Measurements from ENCODE around the gene SLC17A7. TPM values are rescaled to one million over a fixed set of nuclear protein-coding genes. Genes with fewer than 3 reads are reported as not detected.

Gene SLC17A7
- total and polyA plus RNA-seq, 2 donors (not counting 1 experiment from before 2014, with no cell fraction given) = 0.60 to 0.89 TPM

DNA sequence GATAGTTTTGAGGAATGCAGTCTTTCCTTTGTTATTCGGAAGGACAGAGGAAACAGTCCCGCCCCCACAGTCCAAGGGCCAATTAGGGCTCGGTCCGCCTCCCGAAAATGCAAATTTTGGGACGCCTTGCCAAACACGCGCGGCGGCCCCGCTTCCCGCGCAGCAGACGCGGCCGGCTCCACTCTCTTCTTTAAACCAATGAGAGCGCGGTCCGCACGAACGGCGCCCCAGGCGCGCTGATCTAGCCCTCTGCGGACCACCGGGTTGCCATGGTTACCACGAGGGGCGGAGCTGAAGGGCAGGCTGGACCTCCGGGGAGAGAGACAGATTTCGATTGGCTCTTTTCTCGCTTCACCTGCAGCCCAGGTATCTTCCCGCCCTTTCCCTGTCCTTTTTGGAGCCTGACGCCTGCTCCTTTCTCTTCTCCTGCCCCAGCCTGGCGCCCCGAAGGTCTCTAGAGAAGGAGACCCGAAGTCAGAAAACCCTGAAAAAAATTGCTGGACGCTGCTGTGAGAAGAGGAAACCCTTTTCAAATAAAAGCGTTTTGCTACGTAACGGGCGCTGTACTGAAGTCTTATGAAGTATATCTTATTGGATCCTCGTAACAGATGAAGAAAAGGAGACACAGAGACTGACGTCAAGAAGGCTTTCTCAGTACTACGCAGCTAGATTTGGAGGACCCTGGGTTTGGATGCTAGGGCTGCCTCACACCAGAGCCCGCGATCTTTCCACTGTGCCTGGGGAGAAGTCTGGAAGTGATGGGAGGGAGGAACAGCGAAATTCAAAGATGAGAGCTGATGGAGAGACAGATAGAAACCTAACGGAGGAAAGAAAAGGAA lies 20.1 kb downstream of the SLC17A7 start:
- peaks cover 41 to 47% of the 10 kb centered on the region in 2 donors for H3K4me1 ChIP-seq (ENCODE audit: control insufficient read depth in 2 of 2, insufficient read depth in 2 of 2, low read length in 2 of 2)
- intact Hi-C loops (cut with micrococcal nuclease) = no loop called here

More for the DNA sequence above, 20.1 kb downstream of the SLC17A7 start:
- no peak overlapping the region for H3K27ac Mint-ChIP-seq
- Histone ChIP-seq H3K4me2 (replicated peaks; ENCODE audit: low read depth, low read length, poor library complexity, severe bottlenecking) (peak overlapping the region; percentile 64), H3K9ac (ENCODE audit: low read length) (peak overlapping the region; percentile 31), H3K4me3 (ENCODE audit: control extremely low read depth in 1 of 5, extremely low read depth in 1 of 5, insufficient read depth in 1 of 5, low read depth in 2 of 5, low read length in 4 of 5) (peak overlapping the region in 3 of 5 experiments; percentile 4 to 23 (median 8)), H3K79me2 (ENCODE audit: control insufficient read depth, insufficient read depth, low read length) (no peaks in the 10 kb centered on the region), H3K27me3 (replicated peaks in 1 of 4; ENCODE audit: control extremely low read depth in 1 of 4, control insufficient read depth in 3 of 4, insufficient read depth in 4 of 4, low read length in 3 of 4) (peaks cover 0 to 97% (median 68%) of the 10 kb centered on the region in 4 experiments), H3K9me3 (ENCODE audit: control extremely low read depth in 1 of 3, control insufficient read depth in 2 of 3, insufficient read depth in 1 of 3, low read length in 2 of 3) (peaks cover 0 to 32% (median 0%) of the 10 kb centered on the region in 3 donors), H4K20me1 (ENCODE audit: control insufficient read depth, insufficient read depth, low read length, poor library complexity, severe bottlenecking) (no peaks in the 10 kb centered on the region), H3K36me3 (replicated peaks in 1 of 2; ENCODE audit: control extremely low read depth in 1 of 2, control insufficient read depth in 1 of 2, extremely low read depth in 1 of 2, insufficient read depth in 2 of 2, low read length in 1 of 2) (no peaks in the 10 kb centered on the region), H2AFZ (ENCODE audit: insufficient read depth, low read depth, low read length, poor library complexity, severe bottlenecking) (peak overlapping the region; percentile 46), H3K27ac (ENCODE audit: low read length in 2 of 2) (no peak overlapping the region)
- H3K27me3 Mint-ChIP-seq = peaks cover 77% of the 10 kb centered on the region
- no peaks in the 10 kb centered on the region for H3K9me3 Mint-ChIP-seq (ENCODE audit: insufficient read depth)
- DNase-seq (peak; percentile 64), ATAC-seq (ENCODE audit: low read depth) (peak; percentile 31)
- peaks cover 48% of the 10 kb centered on the region for H3K4me1 Mint-ChIP-seq
- ChIA-PET POLR2A (interaction anchor here (0.6 to 1.9 kb wide), 2 partner anchors 12 to 258 kb away, joined by 5 to 9 read pairs; no protein-coding TSS in a partner anchor), CTCF (interaction anchor here (1.0 to 1.5 kb wide), 4 partner anchors 10 to 30 kb away, joined by 3 to 4 read pairs (median 3); no protein-coding TSS in a partner anchor)
- 9% methylated on average over 48 of the region's 48 CpGs for WGBS (ENCODE audit: insufficient coverage)
- H3K4me3 Mint-ChIP-seq = peak overlapping the region; percentile 65
- TF ChIP-seq, protein P1, sequence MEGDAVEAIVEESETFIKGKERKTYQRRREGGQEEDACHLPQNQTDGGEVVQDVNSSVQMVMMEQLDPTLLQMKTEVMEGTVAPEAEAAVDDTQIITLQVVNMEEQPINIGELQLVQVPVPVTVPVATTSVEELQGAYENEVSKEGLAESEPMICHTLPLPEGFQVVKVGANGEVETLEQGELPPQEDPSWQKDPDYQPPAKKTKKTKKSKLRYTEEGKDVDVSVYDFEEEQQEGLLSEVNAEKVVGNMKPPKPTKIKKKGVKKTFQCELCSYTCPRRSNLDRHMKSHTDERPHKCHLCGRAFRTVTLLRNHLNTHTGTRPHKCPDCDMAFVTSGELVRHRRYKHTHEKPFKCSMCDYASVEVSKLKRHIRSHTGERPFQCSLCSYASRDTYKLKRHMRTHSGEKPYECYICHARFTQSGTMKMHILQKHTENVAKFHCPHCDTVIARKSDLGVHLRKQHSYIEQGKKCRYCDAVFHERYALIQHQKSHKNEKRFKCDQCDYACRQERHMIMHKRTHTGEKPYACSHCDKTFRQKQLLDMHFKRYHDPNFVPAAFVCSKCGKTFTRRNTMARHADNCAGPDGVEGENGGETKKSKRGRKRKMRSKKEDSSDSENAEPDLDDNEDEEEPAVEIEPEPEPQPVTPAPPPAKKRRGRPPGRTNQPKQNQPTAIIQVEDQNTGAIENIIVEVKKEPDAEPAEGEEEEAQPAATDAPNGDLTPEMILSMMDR (IDR thresholded peaks at IDR 0.05) = no peak
- TF ChIP-seq EZH2 (IDR thresholded peaks at IDR 0.05; ENCODE audit: borderline replicate concordance, insufficient read depth, low read depth, low read length, poor library complexity, severe bottlenecking) = peak; percentile 45
